ENCODE measurements around the gene NR4A3. TPM values are rescaled to one million over a fixed set of nuclear protein-coding genes. Genes with fewer than 3 reads are reported as not detected.

NR4A3 gene
- total RNA-seq, 1 donor from 2014 or later, result not detected

DNA sequence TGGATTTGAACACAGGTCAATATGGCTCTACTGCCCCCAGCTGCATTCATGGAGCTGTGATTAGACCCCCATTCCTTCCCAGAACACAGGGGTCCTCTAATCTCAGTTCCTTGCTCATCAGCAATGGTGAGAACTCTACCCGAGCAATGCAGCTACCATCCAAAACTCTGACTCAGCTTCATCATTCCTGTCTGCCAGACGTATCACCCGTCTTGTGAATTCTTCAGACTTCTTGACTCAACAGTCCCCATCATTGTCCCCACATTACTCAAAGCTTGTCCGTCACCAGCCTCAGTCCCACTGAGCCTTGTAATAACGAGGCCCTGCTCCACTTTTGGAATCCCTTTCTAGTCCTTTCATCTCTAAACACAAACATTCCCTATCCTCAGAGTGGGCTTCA is 48.4 kb downstream of the NR4A3 start:
- no peak overlapping the region for H3K4me3 ChIP-seq (ENCODE audit: low read depth, low read length)
- TF ChIP-seq, protein P1, sequence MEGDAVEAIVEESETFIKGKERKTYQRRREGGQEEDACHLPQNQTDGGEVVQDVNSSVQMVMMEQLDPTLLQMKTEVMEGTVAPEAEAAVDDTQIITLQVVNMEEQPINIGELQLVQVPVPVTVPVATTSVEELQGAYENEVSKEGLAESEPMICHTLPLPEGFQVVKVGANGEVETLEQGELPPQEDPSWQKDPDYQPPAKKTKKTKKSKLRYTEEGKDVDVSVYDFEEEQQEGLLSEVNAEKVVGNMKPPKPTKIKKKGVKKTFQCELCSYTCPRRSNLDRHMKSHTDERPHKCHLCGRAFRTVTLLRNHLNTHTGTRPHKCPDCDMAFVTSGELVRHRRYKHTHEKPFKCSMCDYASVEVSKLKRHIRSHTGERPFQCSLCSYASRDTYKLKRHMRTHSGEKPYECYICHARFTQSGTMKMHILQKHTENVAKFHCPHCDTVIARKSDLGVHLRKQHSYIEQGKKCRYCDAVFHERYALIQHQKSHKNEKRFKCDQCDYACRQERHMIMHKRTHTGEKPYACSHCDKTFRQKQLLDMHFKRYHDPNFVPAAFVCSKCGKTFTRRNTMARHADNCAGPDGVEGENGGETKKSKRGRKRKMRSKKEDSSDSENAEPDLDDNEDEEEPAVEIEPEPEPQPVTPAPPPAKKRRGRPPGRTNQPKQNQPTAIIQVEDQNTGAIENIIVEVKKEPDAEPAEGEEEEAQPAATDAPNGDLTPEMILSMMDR (conservative IDR thresholded peaks at IDR 0.05; ENCODE audit: low read depth, low read length), result no peak
- DNase-seq (ENCODE audit: low read depth), result no peak

DNA sequence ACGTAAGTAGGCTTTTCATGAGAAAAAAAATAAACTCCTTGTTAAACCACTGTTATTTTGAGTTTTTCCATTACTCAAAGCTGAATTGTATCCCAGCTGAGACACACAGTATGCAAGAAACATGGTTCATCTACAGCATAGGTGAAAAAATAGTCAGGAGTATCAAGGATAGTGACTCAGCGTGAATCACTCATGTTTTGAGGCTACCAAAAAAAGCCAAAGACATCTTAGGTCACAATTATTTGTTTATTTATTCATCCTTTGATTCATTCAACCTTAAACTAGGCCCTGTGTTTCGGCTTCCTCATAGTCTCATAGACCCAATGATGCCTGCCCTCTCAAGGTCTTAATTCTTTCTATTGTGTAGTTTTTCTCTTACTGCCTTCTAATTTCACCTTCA is 51.8 kb downstream of the NR4A3 start:
- DNase-seq (ENCODE audit: low read depth), result no peak
- H3K4me3 ChIP-seq (ENCODE audit: low read depth, low read length), result no peak overlapping the region
- TF ChIP-seq, protein P1 (conservative IDR thresholded peaks at IDR 0.05; ENCODE audit: low read depth, low read length), result no peak

DNA sequence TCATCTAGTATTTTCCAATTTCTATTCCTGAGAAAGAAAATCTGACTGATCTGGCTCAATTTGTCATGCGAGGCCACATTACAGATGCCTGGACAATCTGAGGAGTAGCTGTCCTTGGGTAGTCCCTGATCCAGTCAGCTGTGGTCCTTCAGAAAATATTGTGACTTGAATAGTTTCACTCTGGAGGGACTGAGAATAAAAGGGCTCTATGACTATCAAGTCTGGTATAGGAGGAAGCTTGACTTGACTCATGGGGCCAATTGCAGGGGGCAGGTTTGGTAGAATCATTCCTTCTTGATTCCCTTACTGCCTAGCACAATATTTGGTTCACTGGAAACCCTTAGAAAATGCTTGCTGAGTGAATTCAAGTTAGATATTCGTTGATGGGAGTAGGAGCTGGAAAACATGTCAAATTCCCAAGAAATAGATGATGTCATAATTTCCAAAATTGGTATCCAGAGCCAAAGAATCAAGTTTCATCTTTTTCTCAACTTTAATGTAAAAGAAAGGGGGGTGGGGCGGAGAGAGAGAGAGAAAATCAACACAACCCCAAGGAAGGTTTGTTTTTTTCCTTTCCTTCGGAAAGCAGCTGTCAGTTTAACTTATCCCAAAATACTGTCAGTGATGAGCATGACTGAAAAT is 52.4 kb downstream of the NR4A3 start:
- H3K4me3 ChIP-seq (ENCODE audit: low read depth, low read length), result no peak overlapping the region
- TF ChIP-seq, protein P1 (conservative IDR thresholded peaks at IDR 0.05; ENCODE audit: low read depth, low read length), result no peak
- no peak for DNase-seq (ENCODE audit: low read depth)

DNA sequence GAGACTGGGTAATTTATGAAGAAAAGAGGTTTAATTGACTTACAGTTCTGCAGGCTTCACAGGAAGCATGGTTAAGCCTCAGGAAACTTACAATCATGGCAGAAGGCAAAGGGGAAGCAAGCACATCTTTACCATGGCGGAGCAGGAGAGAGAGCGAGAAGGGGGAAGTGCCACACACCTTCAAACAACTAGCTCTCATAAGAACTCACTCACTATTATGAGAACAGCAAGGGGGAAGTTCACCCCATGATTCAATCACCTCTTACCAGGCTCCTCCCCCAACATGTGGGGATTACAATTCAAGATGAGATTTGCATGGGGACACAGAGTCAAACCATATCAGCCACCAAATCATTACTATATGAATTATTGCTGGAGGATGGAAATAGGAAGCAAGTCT is 54.5 kb downstream of the NR4A3 start:
- H3K4me3 ChIP-seq (ENCODE audit: low read depth, low read length), result no peak overlapping the region
- no peak for DNase-seq (ENCODE audit: low read depth)
- TF ChIP-seq, protein P1 (conservative IDR thresholded peaks at IDR 0.05; ENCODE audit: low read depth, low read length), result no peak

DNA sequence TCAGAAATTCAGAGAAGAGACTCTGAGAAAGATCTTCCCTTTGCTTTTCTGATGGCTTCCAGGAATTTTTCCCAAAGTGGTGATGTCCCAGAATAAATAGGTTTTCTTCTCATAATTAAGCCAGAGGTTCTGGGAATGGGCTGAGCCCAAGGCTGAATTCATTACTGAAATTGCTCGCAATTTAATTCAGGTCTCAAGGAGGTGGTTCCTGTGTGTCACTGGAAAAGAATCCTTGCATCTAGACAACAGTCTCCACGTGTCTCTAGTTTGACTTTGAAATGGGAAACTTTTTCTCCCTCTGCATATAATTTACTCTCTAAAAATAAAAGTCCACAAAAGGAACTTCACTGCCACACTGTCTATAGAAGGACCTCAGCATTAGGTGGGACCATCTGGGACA is 57.0 kb downstream of the NR4A3 start:
- no peak for DNase-seq (ENCODE audit: low read depth)
- no peak overlapping the region for H3K4me3 ChIP-seq (ENCODE audit: low read depth, low read length)
- TF ChIP-seq, protein P1 (conservative IDR thresholded peaks at IDR 0.05; ENCODE audit: low read depth, low read length), result no peak

DNA sequence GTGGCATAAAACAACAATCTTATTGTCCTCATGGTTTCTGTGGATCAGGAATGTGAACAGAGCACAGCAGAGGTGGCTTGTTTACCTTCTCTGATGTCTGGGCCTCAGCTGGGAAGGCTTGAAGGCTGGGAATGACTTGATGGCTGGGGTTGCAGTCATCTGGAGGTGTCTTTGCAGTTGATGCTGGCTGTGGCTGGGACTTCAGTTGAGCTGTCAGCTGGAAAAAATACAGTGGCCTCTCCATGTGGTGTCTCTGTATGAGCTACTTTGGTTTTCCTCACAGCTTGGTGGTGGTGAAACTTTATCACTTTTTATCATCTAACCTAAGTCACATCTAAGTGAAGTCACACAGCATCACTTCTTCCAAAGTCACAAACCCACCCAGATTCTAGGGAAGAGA is 60.1 kb downstream of the NR4A3 start:
- no peak overlapping the region for H3K4me3 ChIP-seq (ENCODE audit: low read depth, low read length)
- TF ChIP-seq, protein P1 (conservative IDR thresholded peaks at IDR 0.05; ENCODE audit: low read depth, low read length), result no peak
- DNase-seq (ENCODE audit: low read depth), result no peak

DNA sequence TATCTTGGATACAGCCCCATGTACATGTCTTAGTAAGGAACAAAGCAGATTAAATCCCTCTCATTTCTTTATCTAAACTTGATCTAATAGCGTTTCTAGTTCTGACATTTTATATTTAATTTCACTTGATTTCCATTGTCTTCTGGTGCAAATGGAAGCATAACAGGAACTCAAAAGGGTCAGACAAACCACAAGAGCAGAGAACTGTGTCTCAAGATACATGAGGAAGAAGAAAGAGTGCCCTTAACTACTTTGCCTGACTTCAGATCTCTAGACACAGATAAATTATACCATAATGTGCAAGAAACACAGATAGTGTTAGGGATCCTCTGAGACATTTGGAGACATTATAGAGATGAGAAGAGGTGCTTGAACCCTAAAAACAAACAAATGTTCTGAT is 64.1 kb downstream of the NR4A3 start:
- TF ChIP-seq, protein P1 (conservative IDR thresholded peaks at IDR 0.05; ENCODE audit: low read depth, low read length), result no peak
- no peak overlapping the region for H3K4me3 ChIP-seq (ENCODE audit: low read depth, low read length)
- DNase-seq (ENCODE audit: low read depth), result no peak

All from epithelial cell of proximal tubule (primary cell).